ENCODE results near the gene FNDC3B. TPM values are rescaled to one million over a fixed set of nuclear protein-coding genes. Genes with fewer than 3 reads are reported as not detected.

The FNDC3B gene
- total RNA-seq = 227 and 276 TPM in 2 replicates

GRCh38 chr3:172039436-172040077 lies at the start of gene FNDC3B:
Gene FNDC3B (plus strand): TSS chr3:172039578. CDS start chr3:172112480, 72,902 bp downstream.

GRCh38 chr3:172447611-172448579 lies 408.5 kb downstream of the FNDC3B start, which contains the start of gene GHSR:
Gene GHSR (minus strand): TSS chr3:172448456. CDS start chr3:172448413, 43 bp downstream.

Small RNA genes within 50 kb of the gene (small RNA-seq; reads per million reads assigned to genes)
- not detected for gene RN7SL141P

Other genes with a start within 250 kb of the FNDC3B start
- 32.8 and 40.7 TPM in 2 replicates for gene PLD1, start 229.1 kb upstream of the FNDC3B start, total RNA-seq
- not detected in 2 replicates for gene TMEM212, start 196.2 kb upstream of the FNDC3B start, total RNA-seq